ENCODE data around the gene FIGLA. TPM values are rescaled to one million over a fixed set of nuclear protein-coding genes. Genes with fewer than 3 reads are reported as not detected.

The FIGLA gene
- total RNA-seq, 1 donor from 2014 or later: not detected

DNA sequence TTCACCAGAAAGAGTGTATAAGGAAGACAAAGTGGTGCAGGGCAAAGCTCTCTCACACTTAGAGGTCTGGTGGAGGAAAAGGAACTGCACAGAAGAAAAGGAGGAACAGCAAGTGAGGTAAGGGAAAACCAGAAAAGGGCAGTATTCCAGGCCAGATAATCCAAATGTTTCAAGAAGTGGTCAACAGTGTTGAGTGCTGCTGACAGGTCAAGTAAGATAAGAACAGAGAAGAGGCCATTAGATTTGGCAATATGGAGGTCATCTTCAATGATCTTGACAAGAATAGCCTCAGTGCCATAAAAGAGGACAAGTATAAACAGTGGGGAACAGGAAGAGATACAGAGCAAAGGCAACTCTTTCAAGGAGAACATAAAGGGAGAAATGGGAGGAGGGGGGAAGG, 37.4 kb downstream of the FIGLA start:
- H3K4me3 ChIP-seq (ENCODE audit: low read depth, low read length): no peak overlapping the region
- H3K36me3 ChIP-seq (ENCODE audit: control insufficient read depth, insufficient read depth, low read length): no peaks in the 10 kb centered on the region
- TF ChIP-seq, protein P1, sequence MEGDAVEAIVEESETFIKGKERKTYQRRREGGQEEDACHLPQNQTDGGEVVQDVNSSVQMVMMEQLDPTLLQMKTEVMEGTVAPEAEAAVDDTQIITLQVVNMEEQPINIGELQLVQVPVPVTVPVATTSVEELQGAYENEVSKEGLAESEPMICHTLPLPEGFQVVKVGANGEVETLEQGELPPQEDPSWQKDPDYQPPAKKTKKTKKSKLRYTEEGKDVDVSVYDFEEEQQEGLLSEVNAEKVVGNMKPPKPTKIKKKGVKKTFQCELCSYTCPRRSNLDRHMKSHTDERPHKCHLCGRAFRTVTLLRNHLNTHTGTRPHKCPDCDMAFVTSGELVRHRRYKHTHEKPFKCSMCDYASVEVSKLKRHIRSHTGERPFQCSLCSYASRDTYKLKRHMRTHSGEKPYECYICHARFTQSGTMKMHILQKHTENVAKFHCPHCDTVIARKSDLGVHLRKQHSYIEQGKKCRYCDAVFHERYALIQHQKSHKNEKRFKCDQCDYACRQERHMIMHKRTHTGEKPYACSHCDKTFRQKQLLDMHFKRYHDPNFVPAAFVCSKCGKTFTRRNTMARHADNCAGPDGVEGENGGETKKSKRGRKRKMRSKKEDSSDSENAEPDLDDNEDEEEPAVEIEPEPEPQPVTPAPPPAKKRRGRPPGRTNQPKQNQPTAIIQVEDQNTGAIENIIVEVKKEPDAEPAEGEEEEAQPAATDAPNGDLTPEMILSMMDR (IDR thresholded peaks at IDR 0.05; ENCODE audit: insufficient read depth, low read length, poor library complexity, severe bottlenecking): no peak
- no peak for DNase-seq (ENCODE audit: low read depth)
- H3K27me3 ChIP-seq (ENCODE audit: control insufficient read depth, insufficient read depth, low read length): no peaks in the 10 kb centered on the region

DNA sequence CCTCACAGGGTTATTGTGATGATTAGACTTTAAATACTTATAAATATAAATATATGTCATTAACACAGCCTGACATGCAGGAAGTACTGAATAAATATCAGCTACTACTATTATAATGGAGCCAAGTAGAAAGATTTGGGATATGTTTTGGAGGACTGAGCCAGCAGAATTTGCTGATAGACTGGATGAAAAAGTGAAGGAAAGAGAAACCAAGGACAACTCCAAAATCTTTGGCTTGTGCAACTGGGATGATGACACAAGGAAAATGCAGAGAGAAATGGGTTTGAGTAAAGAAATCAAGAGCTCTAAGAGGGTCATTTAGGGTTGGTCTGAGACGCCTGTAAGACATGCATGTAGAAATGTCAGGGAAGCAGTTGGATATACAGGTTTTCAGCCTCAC, 38.0 kb downstream of the FIGLA start:
- Histone ChIP-seq H3K4me3 (ENCODE audit: low read depth, low read length) (no peak overlapping the region), H3K36me3 (ENCODE audit: control insufficient read depth, insufficient read depth, low read length) (no peaks in the 10 kb centered on the region), H3K27me3 (ENCODE audit: control insufficient read depth, insufficient read depth, low read length) (no peaks in the 10 kb centered on the region)
- TF ChIP-seq, protein P1 (IDR thresholded peaks at IDR 0.05; ENCODE audit: insufficient read depth, low read length, poor library complexity, severe bottlenecking): no peak
- no peak for DNase-seq (ENCODE audit: low read depth)

DNA sequence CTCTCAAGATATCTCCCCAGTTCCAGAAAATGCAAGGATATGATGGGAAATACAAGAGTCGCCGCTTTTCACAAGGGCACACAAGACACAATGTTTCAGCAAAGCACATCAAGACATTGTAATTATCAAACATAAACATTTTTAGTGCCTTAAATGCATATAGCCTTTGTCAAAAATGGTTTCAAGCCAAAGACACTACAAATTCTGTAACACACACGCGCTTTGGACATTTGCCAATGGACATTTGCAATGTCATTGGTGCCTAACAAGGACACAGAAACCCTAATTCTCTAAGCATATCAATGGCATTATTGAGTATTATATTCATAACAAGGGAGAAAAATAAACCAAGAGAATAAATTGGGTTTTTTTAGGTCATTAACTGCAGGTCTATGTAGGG, 38.6 kb downstream of the FIGLA start:
- Histone ChIP-seq H3K4me3 (ENCODE audit: low read depth, low read length) (no peak overlapping the region), H3K36me3 (ENCODE audit: control insufficient read depth, insufficient read depth, low read length) (no peaks in the 10 kb centered on the region), H3K27me3 (ENCODE audit: control insufficient read depth, insufficient read depth, low read length) (no peaks in the 10 kb centered on the region)
- DNase-seq (ENCODE audit: low read depth): no peak
- TF ChIP-seq, protein P1 (IDR thresholded peaks at IDR 0.05; ENCODE audit: insufficient read depth, low read length, poor library complexity, severe bottlenecking): no peak

GRCh38 chr2:70750320-70750719, 40.1 kb downstream of the FIGLA start:
- DNase-seq (ENCODE audit: low read depth): no peak
- TF ChIP-seq, protein P1 (IDR thresholded peaks at IDR 0.05; ENCODE audit: insufficient read depth, low read length, poor library complexity, severe bottlenecking): no peak
- Histone ChIP-seq H3K27me3 (ENCODE audit: control insufficient read depth, insufficient read depth, low read length) (no peaks in the 10 kb centered on the region), H3K36me3 (ENCODE audit: control insufficient read depth, insufficient read depth, low read length) (no peaks in the 10 kb centered on the region), H3K4me3 (ENCODE audit: low read depth, low read length) (no peak overlapping the region)

DNA sequence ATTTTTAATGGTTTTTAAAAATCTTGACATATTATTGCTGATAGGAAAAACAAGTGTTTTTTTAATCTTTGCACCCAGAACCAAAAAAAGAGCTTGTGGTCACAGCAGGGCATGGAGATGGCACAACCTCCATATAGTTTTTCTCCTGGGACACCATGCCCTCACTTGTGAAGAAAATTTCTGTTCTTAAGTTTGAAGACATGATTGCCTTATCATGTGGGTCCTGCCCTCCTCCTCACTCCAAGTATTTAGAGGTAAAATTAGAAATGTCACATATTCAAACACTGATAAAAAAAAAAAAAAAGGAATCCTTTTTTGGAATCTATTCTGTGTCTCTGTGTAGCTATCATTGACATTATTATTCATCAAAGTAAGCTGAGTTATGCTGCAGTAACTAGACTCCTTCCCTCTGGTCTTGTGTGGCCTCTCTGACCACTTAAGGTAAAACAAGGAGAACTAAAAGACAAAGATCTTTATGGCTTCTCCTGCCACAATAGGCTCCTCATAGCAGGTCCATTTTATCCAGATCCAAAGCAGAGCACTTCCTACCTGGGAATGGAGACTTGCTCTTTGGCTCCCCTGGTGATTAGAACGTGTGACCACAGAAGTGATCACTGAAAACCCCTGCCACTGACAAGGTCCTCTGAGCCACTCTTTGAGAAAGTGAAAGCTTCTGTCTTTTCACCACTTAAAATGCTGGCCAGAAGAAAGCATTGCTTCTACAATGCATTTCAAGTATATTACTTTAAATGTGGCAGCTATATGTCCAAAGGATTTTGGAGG, 42.2 kb downstream of the FIGLA start:
- DNase-seq (ENCODE audit: low read depth): no peak
- H3K4me3 ChIP-seq (ENCODE audit: low read depth, low read length): no peak overlapping the region
- H3K27me3 ChIP-seq (ENCODE audit: control insufficient read depth, insufficient read depth, low read length): no peaks in the 10 kb centered on the region
- TF ChIP-seq, protein P1 (IDR thresholded peaks at IDR 0.05; ENCODE audit: insufficient read depth, low read length, poor library complexity, severe bottlenecking): no peak
- H3K36me3 ChIP-seq (ENCODE audit: control insufficient read depth, insufficient read depth, low read length): no peaks in the 10 kb centered on the region

DNA sequence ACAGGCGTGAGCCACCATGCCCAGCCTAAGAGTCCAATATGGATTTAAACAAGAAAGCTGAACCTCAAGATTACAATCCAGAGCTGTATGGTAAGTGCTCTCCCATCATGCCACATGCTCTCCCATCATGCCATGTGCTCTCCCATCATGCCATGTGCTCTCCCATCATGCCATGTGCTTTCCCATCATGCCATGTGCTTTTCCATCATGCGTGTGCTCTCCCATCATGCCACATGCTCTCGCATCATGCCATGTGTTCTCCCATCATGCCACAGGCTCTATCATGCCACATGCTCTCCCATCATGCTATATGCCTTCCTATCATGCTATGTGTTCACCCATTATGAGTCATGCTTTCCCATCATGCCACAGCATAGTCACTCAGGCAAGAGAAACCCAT, 43.2 kb downstream of the FIGLA start:
- DNase-seq (ENCODE audit: low read depth): no peak
- Histone ChIP-seq H3K4me3 (ENCODE audit: low read depth, low read length) (no peak overlapping the region), H3K36me3 (ENCODE audit: control insufficient read depth, insufficient read depth, low read length) (no peaks in the 10 kb centered on the region), H3K27me3 (ENCODE audit: control insufficient read depth, insufficient read depth, low read length) (no peaks in the 10 kb centered on the region)
- TF ChIP-seq, protein P1 (IDR thresholded peaks at IDR 0.05; ENCODE audit: insufficient read depth, low read length, poor library complexity, severe bottlenecking): no peak

Data from kidney epithelial cell (primary cell).